GM21423 (cell line): ENCODE measurements around the gene SERGEF.

ENCODE experiments used
- ATAC-seq: cut with Tn5 transposase; IDR thresholded peaks from one replicate; pipeline ENCODE4 v1.9.1; 2021; ENCODE audit warnings: mild to moderate bottlenecking, moderate library complexity; ENCODE audit not compliant: unreplicated experiment

Gene SERGEF

DNA sequence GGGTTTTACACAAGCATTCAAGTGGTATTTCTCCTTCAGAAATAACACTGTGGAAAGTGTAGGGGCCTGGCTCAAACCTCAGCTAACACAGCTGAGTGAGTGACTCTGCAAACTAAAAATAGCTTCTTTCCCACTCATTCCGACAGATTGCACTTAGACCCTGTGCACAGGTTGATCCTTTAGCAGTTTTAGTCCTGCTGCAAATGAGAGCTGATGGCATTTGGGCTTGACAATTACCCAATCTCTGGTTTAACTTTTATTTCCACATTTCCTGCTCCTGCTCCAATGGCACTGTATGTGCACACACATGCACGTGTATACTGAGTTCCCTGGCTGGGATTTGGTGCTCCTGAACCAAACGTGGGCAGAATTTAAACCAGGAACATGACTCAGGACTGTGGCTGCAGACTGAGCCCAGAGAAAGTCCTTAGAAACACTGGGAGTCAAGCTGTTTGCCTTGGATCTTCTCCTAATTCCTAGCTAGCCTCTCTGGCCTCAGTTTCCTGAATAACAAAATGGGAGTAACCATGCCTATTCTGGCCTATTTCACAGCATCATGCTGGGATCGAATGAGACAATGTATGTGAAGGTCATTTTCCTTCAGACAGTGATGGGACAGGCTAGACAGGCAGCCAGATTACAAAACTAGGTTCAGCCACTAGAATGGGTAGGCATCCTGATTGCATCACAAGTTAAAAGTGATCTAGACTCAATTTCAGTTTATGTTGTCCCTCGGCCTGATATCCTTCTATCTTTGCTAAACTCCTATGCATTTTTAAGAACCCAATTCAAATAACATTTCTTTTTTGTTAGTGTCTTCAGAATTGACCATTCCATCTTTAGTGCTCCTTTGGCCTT is 58.2 kb downstream of the SERGEF start:
- ATAC-seq, result no peak

DNA sequence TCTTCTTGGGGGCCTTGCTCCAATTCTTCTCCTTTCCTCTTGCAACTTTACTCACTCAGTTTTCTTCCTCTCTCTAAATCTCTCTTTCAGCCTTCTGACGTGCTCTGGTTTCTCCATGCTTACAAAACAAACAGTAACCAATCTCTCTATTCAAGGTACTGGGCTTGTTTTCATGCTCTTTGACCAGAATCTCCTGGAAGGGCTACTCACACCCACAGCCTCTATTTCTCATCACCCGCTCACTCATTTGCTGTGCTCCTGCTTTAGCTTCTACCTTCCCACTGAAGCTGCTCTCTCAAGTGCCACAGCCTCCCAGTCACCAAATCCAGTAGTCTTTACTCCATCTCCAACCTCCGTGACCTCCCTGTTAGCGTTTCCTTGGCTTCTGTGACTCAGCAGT is 60.4 kb downstream of the SERGEF start:
- ATAC-seq, result no peak

DNA sequence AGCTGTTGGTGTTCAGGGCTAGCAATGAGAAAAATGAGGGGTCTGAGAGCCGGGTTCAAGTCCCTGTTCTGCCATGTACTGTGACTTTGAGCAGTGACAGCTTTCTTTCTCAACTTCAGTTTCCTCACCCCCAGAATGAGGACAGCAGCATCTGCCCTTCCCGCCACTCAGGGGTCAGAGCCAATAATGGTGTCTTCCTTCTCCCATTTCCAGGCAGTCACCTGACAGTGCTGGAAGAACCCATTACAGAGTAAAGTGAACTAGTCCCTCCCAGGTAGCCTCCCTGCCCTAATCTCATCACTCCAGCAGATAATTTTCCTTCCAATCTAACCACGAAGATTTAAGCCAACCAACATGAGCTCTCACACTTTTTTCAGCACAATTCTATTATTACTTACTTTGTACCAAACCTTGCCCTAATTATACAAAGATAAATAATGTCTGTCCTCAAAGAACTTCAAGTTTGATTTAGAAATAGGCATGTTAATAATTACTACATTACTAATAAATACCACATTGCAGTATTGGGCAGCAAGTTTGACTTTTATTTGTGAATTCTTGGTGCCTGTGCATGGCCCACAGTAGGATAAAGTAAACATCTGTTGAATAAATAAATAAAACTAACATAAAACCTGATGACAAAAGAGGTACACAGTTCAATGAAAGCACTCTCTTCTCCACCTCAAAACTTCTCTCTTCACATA is 61.0 kb downstream of the SERGEF start:
- no peak for ATAC-seq

DNA sequence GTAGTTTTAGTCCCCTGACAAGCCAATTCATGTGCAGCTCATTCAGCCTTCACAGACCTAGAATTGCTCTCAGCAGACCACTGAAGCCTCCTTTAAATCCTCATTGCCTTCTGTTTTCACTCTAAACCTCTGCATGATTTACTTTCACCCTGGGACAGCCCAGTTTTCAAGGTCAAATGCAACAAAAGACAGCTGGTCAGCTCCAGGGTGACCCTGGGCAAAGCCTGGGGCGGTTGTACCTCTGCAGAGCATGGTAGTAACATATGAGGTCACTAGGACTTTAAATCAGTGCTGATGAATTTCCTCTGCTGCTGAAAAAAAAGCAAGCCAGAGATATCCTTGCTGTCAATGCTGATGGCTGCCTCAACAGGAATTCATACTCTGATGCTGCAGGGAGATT is 62.2 kb downstream of the SERGEF start:
- no peak for ATAC-seq

DNA sequence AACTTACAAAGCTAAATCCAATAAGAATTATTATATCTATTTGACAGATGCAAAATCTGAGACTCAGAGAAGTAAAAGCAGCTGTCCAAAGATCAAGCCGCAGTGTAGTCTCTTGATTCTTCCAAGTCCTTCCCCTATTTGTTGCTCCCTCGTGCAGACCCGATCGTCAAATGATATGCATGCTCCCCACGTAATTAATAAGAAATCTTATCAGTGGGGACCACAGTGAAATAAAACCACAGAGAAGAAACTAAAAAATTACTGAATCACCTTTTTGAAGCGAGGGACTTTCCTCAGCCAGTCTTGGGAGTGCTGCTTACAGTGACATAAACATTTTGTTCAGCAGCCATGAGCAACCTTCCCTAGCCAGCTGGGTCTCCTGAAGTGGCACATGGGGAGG is 64.6 kb downstream of the SERGEF start:
- no peak for ATAC-seq

DNA sequence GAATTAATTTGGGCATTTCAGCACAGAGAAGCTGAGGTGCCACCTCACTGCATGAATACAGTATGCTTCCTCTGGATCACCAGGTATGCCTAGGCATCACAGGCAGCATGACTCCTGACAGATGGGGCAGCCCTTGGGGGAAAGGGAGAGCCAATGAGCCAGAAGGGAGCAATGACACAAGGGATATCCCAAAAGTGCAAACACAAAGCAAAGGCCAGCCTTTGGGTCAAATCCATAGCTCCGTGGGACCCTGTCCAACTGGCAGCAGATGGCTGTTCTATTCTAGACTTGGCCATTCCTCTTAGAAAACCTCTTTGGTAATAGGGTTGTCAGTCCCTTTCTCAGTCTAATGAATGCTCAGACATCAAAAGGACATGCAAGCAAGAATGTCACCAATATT is 73.3 kb downstream of the SERGEF start:
- ATAC-seq, result no peak

DNA sequence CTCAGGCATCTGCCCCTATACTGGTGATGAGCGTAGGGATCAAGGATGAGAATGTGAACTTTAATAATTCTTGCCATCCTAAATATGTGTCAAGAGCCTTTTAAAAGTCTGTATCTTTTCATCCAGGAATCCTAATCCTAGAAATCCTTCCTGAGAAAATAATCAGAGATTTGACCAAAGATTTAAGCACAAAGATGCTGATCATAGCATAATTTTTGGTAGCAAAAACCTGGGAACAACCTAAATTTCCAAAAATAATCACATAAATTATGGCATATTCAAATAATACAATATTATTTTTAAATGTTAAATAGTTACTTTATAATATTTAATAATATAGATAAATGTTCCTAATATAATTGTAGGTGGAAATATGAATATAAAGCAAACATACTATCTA is 76.1 kb downstream of the SERGEF start:
- no peak for ATAC-seq

DNA sequence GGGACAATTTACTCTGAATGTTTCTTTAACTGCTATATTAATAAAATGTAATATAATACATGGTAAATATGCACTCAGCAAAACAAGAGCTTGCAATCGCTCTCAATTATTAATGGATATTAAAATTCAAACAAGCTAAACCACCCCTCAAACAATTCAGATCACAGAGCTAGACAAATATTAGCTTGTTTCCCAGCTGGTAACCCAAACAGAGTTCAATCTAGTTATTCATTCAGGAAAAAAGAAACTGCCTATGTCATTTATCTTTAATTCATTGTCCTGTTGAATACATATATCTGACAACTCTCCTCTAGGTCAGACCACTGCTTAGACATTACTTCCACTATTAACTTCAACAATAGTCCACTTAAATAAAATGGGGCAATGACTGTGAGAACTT is 78.7 kb downstream of the SERGEF start:
- no peak for ATAC-seq

DNA sequence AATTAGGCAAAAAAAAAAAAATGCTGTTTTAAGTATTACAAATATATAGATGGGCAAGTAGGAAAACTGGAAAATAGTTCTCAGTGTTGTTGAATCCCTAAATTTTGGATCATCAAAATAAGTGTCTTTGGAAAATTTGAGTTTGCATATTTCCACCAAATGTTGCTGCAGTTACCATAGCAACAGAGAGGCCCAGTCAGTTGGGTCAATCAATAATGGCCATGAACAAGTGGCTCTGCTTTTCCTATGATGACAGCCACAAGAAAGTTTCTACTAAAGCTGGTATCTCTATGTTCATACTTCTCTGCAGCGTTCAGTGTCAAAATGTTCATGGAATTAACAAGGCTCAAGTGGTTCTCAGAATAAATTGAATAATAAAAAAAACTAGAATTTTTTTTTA is 79.1 kb downstream of the SERGEF start:
- ATAC-seq, result no peak

DNA sequence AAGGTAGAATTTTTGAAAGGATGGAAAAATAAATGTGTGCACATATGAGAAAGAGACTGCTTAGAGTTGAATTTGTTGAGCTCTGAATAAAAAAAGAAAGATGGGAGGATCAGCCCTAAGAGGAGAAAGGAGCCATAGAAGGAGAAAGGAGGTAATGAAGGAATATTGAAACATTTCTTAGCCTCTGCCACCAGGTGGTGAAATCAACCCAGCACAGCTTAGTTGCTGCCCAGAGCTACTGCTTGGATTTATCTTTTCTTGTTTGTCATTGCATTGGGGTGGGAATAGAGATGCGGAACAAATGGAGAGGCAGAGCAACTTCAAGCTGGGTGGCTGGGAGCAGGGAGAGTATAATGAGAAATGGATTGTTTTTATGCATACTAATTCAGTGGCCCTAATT is 80.4 kb downstream of the SERGEF start:
- no peak for ATAC-seq

DNA sequence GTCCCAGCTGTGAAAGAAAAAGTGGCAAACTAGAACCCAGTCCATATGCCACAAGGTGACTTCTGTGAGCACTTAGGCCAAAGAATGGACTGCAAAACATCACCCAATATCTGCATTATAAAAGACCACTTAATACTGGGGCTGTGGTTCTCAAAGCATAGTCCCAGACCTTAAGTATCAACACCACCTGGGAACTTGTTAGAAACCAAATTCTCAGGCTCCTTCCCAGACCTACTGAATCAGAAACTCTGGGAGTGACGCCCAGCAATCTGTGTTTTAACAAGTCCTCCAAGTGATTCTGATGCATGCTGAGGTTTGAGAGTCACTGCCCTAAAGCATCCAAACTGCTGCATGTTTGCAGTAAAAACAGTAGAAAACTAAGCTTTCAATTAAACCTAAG is 81.3 kb downstream of the SERGEF start:
- ATAC-seq, result no peak

DNA sequence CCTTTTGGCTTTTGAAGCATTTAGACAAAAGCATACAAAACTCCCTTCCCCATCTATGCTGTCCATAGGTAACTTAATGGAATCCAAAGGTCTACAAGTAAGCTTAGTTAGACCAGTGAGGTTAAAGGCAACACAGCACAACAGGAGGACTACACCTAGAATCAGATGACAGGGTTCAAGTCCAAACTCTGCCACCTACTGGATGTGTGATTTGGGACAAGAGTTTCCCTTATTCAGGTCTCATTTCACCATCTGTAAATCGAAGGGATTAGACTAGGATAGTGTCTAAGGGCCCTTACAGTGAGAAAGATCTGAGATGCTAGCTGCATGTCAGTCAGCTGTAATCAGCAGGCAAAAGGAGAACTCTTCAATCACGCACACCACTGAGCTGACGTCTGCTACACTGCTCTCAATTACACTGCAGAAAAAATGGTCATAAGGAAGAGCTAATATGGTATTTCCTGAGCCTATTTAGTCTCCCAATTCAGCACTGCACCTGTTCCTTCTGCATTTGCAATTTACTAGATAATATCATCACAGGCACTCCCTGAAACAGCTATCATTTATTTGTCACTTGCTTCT is 82.2 kb downstream of the SERGEF start:
- no peak for ATAC-seq

DNA sequence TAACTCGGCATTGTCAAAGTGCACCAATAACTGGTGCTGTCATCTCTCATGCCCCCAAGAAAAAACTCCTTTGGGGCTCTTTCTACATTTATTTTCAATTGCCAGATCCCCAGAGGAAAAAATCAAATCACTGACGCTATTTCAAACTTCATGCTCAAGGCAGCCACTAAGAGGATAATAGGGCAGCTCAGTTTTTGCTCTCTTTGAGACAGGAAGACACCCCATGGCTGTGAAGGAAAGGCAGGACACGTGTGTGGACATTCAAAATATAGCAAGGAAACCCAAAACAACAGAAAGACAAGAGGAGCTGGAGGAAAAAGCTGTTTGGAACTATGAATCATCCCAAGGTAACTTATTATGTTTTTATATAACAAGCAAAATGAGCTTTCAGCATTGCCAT is 83.7 kb downstream of the SERGEF start:
- no peak for ATAC-seq

DNA sequence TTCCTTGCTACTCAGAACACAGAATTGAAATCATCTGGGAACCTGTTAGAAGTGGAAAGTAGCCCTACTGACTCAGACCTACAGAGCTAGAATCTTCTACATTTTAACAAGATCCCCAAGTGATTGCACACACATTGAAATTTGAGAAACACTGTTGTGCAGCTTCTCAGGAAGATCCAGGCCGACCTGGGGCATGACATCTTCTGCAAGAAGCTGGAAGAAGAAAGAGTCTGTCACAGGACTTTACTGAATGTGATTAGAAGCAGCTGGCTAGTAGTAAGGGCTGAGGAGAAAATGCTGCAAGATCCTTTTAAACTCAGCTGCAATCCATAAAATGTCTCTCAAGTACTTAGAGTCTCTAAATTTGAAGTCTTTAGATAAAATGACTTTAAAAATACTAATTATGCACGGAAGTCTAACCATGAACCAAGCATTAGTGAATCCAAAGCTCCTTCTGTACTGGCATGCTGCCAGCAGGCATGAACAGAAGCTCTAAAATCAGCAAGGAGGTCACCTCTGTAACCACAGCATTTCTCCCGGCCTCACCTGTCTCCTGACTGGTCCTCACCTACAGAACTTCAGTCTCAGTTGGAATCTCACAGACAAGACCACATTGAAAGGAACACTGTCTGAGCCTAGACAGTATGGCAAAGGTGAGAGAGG is 85.0 kb downstream of the SERGEF start:
- no peak for ATAC-seq

DNA sequence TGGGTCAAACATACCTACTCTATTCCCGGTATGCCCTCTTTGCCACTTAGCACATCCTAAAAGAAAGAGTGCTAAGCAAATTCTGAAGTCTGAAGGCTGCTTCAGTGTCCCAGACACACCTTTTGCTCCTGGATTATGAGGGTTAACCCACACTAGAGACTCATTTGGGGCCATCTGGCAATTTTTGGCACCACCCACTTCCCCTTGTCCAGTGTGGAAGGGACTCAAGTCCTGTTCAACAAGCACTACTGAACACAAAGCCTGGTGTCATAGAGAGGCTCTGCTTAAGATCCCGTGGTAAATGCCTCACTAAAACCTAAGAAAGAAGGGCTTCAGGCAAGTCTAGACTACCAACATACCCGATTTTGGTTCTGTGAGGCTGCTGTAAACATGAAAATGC is 85.8 kb downstream of the SERGEF start:
- no peak for ATAC-seq

DNA sequence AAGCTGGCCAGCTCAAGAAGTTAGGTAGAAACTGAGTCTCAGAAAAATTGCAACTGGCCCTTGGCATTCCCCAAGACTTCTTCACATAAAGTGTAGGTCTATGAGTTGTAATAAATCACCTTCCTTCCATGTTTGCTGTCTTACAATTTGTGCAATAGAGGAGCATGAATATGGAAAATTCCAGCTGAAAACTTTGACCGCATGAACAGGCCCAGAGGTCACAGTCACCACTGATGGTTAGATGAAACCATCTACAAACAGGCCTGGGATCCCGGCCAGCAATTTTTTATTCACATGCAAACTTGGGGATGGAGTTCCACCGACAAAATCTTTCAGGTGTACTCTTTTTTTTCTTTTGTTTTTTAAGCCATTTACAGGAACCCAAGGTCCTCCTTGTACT is 88.1 kb downstream of the SERGEF start:
- ATAC-seq, result no peak

DNA sequence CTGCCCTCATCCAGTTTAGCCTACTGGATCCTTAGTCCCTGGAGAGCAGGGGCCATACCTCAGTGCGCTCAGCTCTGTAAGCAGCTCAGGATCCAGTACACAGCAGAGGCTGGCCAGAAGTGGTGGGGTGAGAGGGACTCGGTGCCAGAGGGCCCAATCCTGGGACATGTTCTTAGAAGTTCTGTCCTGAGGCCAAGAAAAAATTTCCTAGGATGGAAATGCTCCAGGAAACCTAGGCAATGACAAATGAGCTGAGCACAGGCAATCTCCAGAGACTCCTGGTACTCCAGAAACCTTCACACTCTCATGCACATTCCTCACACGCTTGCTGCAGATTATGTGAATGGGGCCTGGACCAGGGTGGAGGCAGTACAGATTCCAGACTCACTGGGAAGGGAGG is 89.6 kb downstream of the SERGEF start:
- no peak for ATAC-seq

DNA sequence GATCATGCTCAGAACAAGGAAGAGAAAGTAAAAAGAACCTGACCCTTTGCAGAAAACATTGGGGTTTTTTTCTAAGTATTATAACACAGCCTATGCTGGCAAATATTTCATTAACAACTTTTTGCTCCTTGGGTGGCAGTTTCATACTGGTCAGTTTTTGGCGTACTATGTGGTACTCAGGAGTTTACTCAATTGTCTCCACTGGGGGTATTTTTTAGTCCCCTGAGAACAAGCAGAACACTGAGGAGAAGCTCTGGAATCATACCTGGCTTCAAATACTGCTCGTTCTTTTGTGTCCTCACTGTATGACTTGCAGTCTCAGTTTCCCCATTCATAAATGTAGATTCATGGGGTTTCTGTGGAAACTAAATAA is 90.4 kb downstream of the SERGEF start:
- no peak for ATAC-seq

DNA sequence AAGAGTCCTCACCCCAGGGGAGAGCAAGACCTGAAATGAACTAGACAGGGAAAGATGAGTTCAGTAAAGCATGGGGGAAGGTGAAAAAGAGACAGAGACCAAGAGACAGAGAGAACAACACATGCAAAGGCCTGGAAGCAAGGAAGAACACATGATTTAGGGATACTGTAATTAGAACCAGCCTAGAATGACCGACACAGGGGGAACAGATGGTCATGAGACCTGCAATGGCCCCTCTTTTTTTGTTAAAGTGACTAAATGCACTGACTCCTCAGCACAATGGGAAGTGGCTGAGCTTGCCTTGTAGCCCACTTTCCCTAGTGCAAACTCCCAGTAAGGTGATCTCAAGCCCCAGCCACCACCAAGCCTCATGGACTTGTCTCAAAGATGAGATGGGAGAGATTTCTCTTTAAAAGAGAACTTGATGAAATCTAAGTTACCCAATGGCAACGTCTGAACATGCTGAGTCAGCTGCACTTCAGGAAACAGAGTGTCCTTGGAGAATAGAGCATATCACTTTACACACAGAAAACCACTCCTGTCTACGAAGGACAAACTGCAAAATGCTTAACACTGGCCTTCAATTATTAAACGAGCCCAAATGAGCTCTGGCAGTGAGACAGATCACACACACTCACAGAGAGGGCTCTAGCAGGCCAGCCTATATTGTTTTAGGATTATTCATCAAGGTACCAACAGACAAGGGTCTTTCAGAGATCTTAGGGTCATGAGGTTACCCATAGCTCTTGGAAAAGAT is 91.0 kb downstream of the SERGEF start:
- ATAC-seq, result no peak

DNA sequence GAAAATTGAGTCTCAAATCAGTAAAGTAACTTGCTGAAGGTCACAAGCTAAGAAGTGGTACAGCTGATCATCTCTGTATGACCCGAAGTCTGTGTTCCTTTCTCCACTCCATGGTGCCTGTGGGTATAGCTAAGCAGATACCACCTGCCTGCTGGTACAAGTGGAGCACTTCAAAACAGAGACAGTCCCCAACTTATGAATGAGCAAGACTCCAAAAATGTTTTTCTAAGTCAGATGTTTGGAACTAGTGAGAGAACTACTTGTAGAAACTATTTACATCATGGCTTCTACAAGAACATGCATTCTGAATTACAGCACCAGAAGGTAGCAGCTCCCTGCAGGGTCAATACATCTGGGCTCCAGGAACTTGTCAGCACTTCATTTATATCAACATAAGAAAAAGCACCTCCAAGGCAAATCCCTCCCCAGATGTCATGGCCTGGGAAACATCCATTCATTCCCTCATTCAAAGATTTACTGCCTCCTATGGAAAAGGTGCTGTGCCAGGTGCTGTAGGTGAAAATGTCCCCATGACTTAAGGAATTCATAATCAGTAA is 94.7 kb downstream of the SERGEF start:
- no peak for ATAC-seq

DNA sequence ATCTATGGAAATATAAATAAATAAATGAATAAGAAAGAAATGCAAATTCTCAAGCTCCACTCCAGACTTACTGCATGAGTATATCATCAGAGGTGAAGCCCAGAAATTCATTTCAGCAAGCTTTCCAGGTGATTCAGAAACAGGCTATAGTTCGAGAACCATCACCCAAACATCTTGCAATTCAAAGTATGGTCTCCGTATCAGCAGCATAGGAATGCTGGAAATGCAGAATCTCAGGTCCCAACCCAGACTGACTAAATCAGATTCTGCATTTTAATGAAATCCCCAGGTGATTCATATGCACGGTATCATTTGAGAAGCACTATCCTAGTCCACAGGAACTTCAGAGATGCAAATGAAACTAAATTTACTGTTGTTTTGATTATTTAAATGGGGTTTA is 95.3 kb downstream of the SERGEF start:
- ATAC-seq, result no peak
